Skin epidermis (tissue), 12 donors: Measurements from ENCODE around the gene WNT1.

ENCODE experiments used
- H3K27ac ChIP-seq, 21 experiments: fragments of 200-600 bp; sonication (generic) in 11 of 21; one replicate each; pipeline ENCODE4 v1.5.0; 2020; ENCODE audit warnings: mild to moderate bottlenecking in 3 of 21, inconsistent platforms in 2 of 21, moderate library complexity in 2 of 21
- H3K4me3 ChIP-seq, 7 experiments: fragments of 200-600 bp; sonication (generic) in 2 of 7; one replicate each; pipeline ENCODE4 v1.5.0; 2020; ENCODE audit warnings: inconsistent platforms in 2 of 7, mild to moderate bottlenecking in 2 of 7, moderate library complexity in 1 of 7

Gene WNT1

GRCh38 chr12:49020441-49020840, 42.3 kb downstream of the WNT1 start:
- H3K27ac ChIP-seq, result peak overlapping the region in 9 of 21 experiments; percentile 31 to 98 (median 94)

DNA sequence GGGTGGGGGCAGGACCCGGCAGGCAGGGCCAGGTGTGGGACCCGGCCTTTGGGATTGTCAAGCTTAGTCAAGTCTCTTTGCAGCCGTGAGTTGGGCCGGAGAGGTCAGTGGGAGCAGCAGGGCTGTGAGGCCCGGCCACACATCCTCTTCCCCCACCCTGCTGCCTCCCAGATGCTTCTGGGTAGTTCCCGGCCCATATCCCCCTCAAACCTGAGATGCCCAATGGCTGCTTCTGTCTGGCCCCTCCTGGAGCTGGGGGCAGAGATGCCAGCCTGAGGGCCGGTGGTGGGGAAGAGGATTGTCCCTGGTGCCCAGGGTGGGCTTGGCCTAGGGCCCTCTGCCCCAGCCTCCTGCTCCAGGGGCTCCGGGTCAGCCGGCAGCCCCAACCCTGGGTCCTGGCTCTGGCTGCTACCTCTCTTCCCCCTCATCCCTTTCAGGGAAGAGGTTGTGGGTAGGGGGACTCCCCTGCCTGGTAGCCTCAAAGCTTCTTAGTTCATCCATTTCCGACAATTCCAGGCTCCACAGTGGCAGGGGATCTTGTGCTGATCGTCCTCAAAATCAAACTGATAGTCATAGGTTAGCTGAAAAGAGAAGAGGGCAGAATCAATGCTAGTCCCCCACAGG, 43.3 kb downstream of the WNT1 start:
- Histone ChIP-seq H3K4me3 (no peak overlapping the region), H3K27ac (peak overlapping the region in 1 of 21 experiments; percentile 13)

More at GRCh38 chr12:49020441-49020840, 42.3 kb downstream of the WNT1 start:
- H3K4me3 ChIP-seq, result no peak overlapping the region

DNA sequence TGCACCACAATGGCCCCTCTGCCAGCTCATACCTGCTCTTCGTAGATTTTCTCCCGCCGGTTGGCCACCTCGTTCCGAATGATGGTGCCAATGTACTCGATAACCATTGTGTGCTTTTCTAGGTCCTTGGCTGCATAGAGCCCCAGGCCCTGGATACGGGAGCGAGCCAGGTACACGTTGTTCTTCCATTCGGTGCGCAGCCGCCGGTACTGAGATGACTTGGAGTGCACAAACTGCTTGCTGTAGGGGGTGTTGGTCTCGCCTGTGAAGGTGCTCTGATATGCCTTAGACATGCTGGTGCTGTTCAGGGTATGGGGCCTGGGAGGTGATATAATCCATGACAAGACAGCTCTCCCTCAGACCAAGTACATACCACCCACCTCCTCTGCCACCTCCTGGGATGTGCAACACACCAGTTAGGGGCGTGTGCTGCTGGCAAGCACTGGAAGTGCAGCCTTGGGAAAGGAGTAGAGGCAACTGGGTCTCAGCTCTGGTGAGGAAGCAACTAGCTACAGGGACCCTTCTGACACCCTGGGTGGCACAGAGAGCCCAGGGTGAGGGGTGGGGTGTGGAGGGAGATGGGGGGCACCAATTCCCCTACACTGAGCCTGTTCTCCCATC, 44.5 kb downstream of the WNT1 start:
- H3K27ac ChIP-seq, result no peak overlapping the region
- no peak overlapping the region for H3K4me3 ChIP-seq

GRCh38 chr12:49023812-49024211, 45.7 kb downstream of the WNT1 start:
- H3K4me3 ChIP-seq, result no peak overlapping the region
- no peak overlapping the region for H3K27ac ChIP-seq

- Histone ChIP-seq H3K4me3 (no peak overlapping the region), H3K27ac (no peak overlapping the region)
Observed at GRCh38 chr12:49024543-49024942, 46.4 kb downstream of the WNT1 start.

- no peak overlapping the region for H3K27ac ChIP-seq
- no peak overlapping the region for H3K4me3 ChIP-seq
Observed at GRCh38 chr12:49025463-49025862, 47.3 kb downstream of the WNT1 start.

GRCh38 chr12:49026101-49026500, 48.0 kb downstream of the WNT1 start:
- Histone ChIP-seq H3K27ac (no peak overlapping the region), H3K4me3 (no peak overlapping the region)

DNA sequence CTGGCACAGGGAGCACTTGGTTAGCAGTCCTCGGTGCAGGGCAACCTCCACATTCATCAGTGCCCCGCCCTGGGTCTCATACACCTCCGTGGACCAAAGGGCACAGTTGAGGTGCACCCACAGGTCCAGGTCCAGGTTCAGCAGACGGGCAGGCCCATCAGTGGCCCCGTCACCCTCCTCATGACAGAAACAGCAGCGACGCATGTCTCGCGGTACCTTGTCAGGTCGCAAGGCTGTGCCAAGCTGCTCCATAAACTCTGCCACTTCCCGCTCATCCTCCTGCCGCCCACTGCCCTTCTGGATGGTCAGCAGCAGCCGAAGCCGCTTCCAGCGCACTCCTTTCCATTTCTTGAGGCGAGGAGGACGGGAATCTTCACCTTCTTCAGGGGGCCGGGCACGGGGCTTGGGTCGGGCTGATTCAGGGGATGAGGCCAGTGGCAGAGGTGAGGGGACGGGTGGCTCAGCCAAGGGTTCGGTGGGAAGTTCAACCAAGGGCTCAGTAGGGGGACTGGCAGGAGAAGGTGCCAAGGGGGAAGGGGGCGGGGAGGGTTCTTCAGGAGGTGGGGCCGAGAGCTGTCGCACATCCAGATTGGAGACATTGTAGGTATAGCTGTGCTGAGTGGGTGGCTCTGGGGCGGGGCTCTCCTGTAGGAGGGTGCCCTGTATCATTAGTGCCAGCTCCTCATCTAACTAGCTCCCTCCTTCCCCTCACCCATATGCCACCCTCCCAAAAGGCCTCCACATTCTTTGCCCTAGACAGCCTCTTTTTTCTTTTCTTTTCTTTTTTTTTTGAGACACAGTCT, 48.8 kb downstream of the WNT1 start:
- H3K27ac ChIP-seq, result no peak overlapping the region
- H3K4me3 ChIP-seq, result no peak overlapping the region

GRCh38 chr12:49027846-49028555, 49.9 kb downstream of the WNT1 start:
- Histone ChIP-seq H3K4me3 (no peak overlapping the region), H3K27ac (no peak overlapping the region)

DNA sequence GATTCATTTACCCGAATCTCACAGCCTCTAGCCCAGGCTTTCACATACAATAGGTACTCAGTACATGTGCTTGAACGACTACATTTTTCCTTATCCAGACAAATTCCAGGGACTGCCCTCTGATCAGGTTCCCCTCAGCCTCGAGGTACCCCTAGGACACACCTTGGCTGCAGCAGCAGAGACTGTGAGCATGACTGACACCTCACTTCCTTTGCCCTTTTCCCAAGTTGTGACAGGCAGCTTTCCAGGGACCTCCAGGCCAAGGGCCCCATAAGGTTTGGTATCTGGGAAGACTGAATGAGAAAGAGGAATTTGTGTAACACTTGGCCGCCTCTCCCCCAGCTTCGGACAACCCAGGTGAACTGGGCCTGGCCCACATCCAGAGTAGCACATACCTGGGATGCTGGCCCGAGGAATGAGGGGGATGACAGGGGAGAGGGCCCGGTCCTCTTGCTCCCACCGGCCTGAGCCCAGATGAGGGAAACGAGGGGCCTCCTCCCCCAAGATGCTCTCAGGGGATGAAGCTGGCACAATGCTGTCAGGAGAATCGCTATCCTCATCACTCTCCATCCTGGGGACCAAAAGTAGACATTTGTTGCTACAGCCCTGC, 50.6 kb downstream of the WNT1 start:
- H3K4me3 ChIP-seq, result no peak overlapping the region
- no peak overlapping the region for H3K27ac ChIP-seq

DNA sequence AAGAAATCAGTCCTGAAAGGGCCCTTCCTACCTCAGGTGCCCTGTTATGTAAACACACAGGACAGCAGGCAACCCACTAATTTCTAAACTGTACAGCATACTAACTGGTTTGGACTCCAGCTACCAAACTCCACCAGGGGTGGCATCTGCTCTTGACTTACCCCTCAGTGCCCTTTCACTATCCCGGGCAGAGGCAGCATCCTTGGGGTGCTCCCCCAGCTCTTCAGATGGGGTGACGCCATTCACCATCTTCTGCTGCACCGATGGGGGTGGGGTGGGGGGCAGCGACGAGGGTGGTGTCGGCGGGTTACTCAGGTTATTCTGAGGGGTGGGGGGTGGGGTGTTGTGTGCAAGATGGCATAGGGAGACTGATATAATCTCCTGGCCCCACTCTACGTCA, 52.0 kb downstream of the WNT1 start:
- no peak overlapping the region for H3K27ac ChIP-seq
- no peak overlapping the region for H3K4me3 ChIP-seq

DNA sequence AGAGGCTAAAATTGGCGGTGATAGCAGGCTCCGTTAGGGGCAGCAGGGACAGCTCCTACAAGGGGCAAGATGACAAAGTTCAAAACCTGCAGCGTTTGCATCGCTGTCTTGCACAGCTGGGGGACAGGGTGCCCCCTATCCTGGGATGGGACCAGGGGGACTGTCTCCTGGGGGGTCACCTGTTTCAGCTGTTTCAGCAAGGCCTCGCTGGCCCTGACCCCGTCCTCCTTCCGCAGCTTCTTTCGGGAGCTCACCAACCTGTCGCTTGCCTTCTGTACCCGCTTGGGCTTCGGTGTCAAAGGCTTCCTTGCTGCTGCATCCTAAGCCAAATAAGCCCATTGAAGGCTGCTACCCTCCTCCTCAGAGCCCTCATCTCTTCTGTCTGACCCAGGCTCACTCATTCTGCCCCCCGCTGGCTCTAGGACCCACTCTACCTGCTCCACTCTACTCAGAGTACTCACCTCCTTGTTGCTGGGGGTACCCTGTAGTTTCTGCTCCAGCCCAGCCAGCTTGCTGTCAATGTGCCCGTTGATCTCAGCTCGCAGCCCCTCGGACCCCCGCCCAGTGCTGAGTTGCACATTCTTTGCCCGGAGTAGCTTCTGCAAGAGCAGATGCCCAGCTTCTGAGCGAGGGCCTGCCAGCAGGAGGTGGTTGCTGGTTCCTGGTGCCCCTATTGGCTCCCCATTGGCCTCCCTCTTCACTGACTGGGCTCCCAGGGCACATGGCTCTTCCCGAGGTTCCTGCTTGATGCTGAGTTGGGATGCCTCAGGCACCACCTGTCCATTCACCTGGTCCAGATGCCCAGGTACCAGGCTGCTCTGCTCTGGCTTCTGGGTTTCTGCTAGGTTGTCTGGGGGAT, 52.8 kb downstream of the WNT1 start:
- no peak overlapping the region for H3K27ac ChIP-seq
- no peak overlapping the region for H3K4me3 ChIP-seq

GRCh38 chr12:49031573-49032161, 53.5 kb downstream of the WNT1 start:
- no peak overlapping the region for H3K27ac ChIP-seq
- H3K4me3 ChIP-seq, result no peak overlapping the region
